Caco-2 (cell line): Measurements from ENCODE around the gene PARP8. TPM values are rescaled to one million over a fixed set of nuclear protein-coding genes. Genes with fewer than 3 reads are reported as not detected.

Source experiments
- BruUV-seq: library from RNA; stranded (reverse); fragments of 400-500 nt; replicated peaks from 2 replicates; lab custom pipeline; 2021; lab: Mats Ljungman, UMichigan
- CTCF ChIA-PET: fragments of 300-600 bp; sonication (Branson Sonifier 250); formaldehyde crosslinking; loops from one replicate; lab custom pipeline; 2022; ENCODE audit warnings: antibody characterized with exemption; lab: Charles Lee
- POLR2A ChIA-PET: fragments of 300-600 bp; sonication (Branson Sonifier 250); formaldehyde crosslinking; loops from one replicate; lab custom pipeline; 2022; ENCODE audit warnings: antibody characterized with exemption; lab: Charles Lee
- DNase-seq, 2 experiments: peaks; one replicate each; pipeline versions ENCODE4 v3.0.0 to v3.0.0-alpha.2; 2020 to 2022
- H3K27me3 ChIP-seq: replicated peaks from 2 replicates; pipeline ENCODE4 v1.6.0; 2011; ENCODE audit warnings: low read length; ENCODE audit not compliant: control insufficient read depth, insufficient read depth
- H3K36me3 ChIP-seq: 2 replicates; pipeline ENCODE4 v1.5.1; 2011; ENCODE audit warnings: low read length; ENCODE audit not compliant: control insufficient read depth, insufficient read depth
- H3K4me1 ChIP-seq: fragments of 250-450 bp; sonication (Bioruptor Pico); 2 replicates; pipeline ENCODE4 v1.5.1; 2020; ENCODE audit warnings: mild to moderate bottlenecking
- H3K4me3 ChIP-seq: 2 replicates; pipeline ENCODE4 v1.5.1; 2011; ENCODE audit warnings: low read depth, mild to moderate bottlenecking, control low read depth, low read length
- H3K9me3 ChIP-seq: fragments of 250-450 bp; sonication (Bioruptor Pico); 2 replicates; pipeline ENCODE4 v1.5.1; 2020; ENCODE audit warnings: mild to moderate bottlenecking, moderate library complexity
- H3K27ac Mint-ChIP-seq: one replicate; pipeline ENCODE4 v1.8.0; 2022; ENCODE audit warnings: mixed read lengths; ENCODE audit not compliant: unreplicated experiment
- H3K27me3 Mint-ChIP-seq: one replicate; pipeline ENCODE4 v1.8.0; 2022; ENCODE audit warnings: mixed read lengths; ENCODE audit not compliant: insufficient read depth, unreplicated experiment
- H3K36me3 Mint-ChIP-seq: one replicate; pipeline ENCODE4 v1.8.0; 2022; ENCODE audit warnings: mild to moderate bottlenecking, mixed read lengths; ENCODE audit not compliant: insufficient read depth, unreplicated experiment
- H3K4me1 Mint-ChIP-seq: one replicate; pipeline ENCODE4 v1.8.0; 2022; ENCODE audit warnings: low read depth, mixed read lengths; ENCODE audit not compliant: unreplicated experiment
- H3K4me3 Mint-ChIP-seq: one replicate; pipeline ENCODE4 v1.8.0; 2022; ENCODE audit warnings: mild to moderate bottlenecking, moderate library complexity, mixed read lengths; ENCODE audit not compliant: unreplicated experiment
- H3K9me3 Mint-ChIP-seq: one replicate; pipeline ENCODE4 v1.8.0; 2022; ENCODE audit warnings: mixed read lengths; ENCODE audit not compliant: unreplicated experiment
- CTCF ChIP-seq, 2 experiments: fragments of 200-600 bp in 1 of 2; IDR thresholded peaks; 1 replicate in 1 of 2; 2 replicates in 1 of 2; pipeline versions ENCODE4 v1.5.1 to v1.8.0; 2011 to 2022; ENCODE audit warnings: antibody characterized with exemption in 1 of 2, control low read depth in 1 of 2, inconsistent platforms in 1 of 2, low read depth in 1 of 2, low read length in 1 of 2, mild to moderate bottlenecking in 1 of 2, moderate library complexity in 1 of 2; ENCODE audit not compliant: insufficient read depth in 1 of 2, severe bottlenecking in 1 of 2, unreplicated experiment in 1 of 2
- intact Hi-C: fragments of 100-400 bp; cut with micrococcal nuclease; formaldehyde crosslinking; loops from one replicate; pipeline ENCODE4 v1.10.0; 2022; ENCODE audit not compliant: unreplicated experiment
- total RNA-seq: library from RNA; stranded (reverse); gene quantifications from 2 replicates; pipeline ENCODE4 v1.2.3, GENCODE V29; 2022

PARP8 gene
- total RNA-seq, 1 experiment from 2014 or later, result 0.79 TPM

- no TSS peak for BruUV-seq
- Mint-ChIP-seq H3K4me3 (no peak overlapping the region), H3K27ac (no peak overlapping the region), H3K36me3 (no peaks in the 10 kb centered on the region), H3K27me3 (no peaks in the 10 kb centered on the region), H3K4me1 (no peaks in the 10 kb centered on the region), H3K9me3 (no peaks in the 10 kb centered on the region)
- POLR2A ChIA-PET, result no interaction called here
- Histone ChIP-seq H3K9me3 (no peaks in the 10 kb centered on the region), H3K36me3 (no peaks in the 10 kb centered on the region), H3K4me3 (no peak overlapping the region), H3K4me1 (no peaks in the 10 kb centered on the region), H3K27me3 (no peaks in the 10 kb centered on the region)
- CTCF ChIA-PET, result no interaction called here
- DNase-seq, result no peak
- intact Hi-C loops, result no loop called here
- TF ChIP-seq CTCF (IDR thresholded peaks at IDR 0.05; ENCODE audit: insufficient read depth in 1 of 2, low read depth in 1 of 2, low read length in 1 of 2, severe bottlenecking in 1 of 2, unreplicated experiment in 1 of 2), result no peak
These were observed 208.5 kb downstream of the PARP8 start for GRCh38 chr5:50875002-50875344.

- no peaks in the 10 kb centered on the region for H3K4me1 Mint-ChIP-seq
- H3K27me3 Mint-ChIP-seq, result no peaks in the 10 kb centered on the region
- no TSS peak for BruUV-seq
- no peak for TF ChIP-seq CTCF (IDR thresholded peaks at IDR 0.05; ENCODE audit: insufficient read depth in 1 of 2, low read depth in 1 of 2, low read length in 1 of 2, severe bottlenecking in 1 of 2, unreplicated experiment in 1 of 2)
- Histone ChIP-seq H3K9me3 (no peaks in the 10 kb centered on the region), H3K4me3 (no peak overlapping the region), H3K4me1 (no peaks in the 10 kb centered on the region), H3K27me3 (no peaks in the 10 kb centered on the region), H3K36me3 (no peaks in the 10 kb centered on the region)
- CTCF ChIA-PET, result no interaction called here
- intact Hi-C loops, result no loop called here
- H3K36me3 Mint-ChIP-seq, result no peaks in the 10 kb centered on the region
- H3K9me3 Mint-ChIP-seq, result no peaks in the 10 kb centered on the region
- no peak for DNase-seq
- no peak overlapping the region for H3K4me3 Mint-ChIP-seq
- POLR2A ChIA-PET, result no interaction called here
- H3K27ac Mint-ChIP-seq, result no peak overlapping the region
These were observed 212.0 kb downstream of the PARP8 start for GRCh38 chr5:50878470-50878869.

GRCh38 chr5:50881407-50881806 lies 215.0 kb downstream of the PARP8 start:
- Histone ChIP-seq H3K4me1 (no peaks in the 10 kb centered on the region), H3K9me3 (no peaks in the 10 kb centered on the region), H3K36me3 (no peaks in the 10 kb centered on the region), H3K27me3 (no peaks in the 10 kb centered on the region), H3K4me3 (no peak overlapping the region)
- Mint-ChIP-seq H3K4me3 (no peak overlapping the region), H3K9me3 (no peaks in the 10 kb centered on the region), H3K4me1 (no peaks in the 10 kb centered on the region), H3K27me3 (peaks cover 3% of the 10 kb centered on the region), H3K27ac (no peak overlapping the region), H3K36me3 (no peaks in the 10 kb centered on the region)
- BruUV-seq, result no TSS peak
- intact Hi-C loops, result no loop called here
- DNase-seq, result no peak
- TF ChIP-seq CTCF (IDR thresholded peaks at IDR 0.05; ENCODE audit: insufficient read depth in 1 of 2, low read depth in 1 of 2, low read length in 1 of 2, severe bottlenecking in 1 of 2, unreplicated experiment in 1 of 2), result no peak
- CTCF ChIA-PET, result no interaction called here
- POLR2A ChIA-PET, result no interaction called here
